IMR-90 (cell line): ENCODE measurements around the gene GCNT3. TPM values are rescaled to one million over a fixed set of nuclear protein-coding genes. Genes with fewer than 3 reads are reported as not detected.

ENCODE experiments used
- ATAC-seq: fragments of 200-7000 bp; cut with Tn5 transposase; 2 replicates; pipeline ENCODE4 v1.9.1; 2020; ENCODE audit warnings: low read depth, mild to moderate bottlenecking, moderate library complexity
- BruUV-seq: library from RNA; stranded (reverse); fragments of 400-500 nt; replicated peaks from 2 replicates; lab custom pipeline; 2021; lab: Mats Ljungman, UMichigan
- CTCF ChIA-PET: fragments of 300-600 bp; formaldehyde crosslinking; extraction: SDS; loops from one replicate; lab custom pipeline; 2021; ENCODE audit warnings: antibody characterized with exemption; lab: Yijun Ruan, JAX
- POLR2A ChIA-PET: fragments of 300-600 bp; sonication (Branson Sonifier 250); formaldehyde crosslinking; loops from one replicate; lab custom pipeline; 2022; ENCODE audit warnings: antibody characterized with exemption; ENCODE audit not compliant: unreplicated experiment; lab: Charles Lee
- DNase-seq: peaks from one replicate; pipeline ENCODE4 v3.0.0; 2013
- H2AFZ ChIP-seq: replicated peaks from 2 replicates; pipeline ENCODE3; 2013; ENCODE audit warnings: low read length, mild to moderate bottlenecking; ENCODE audit not compliant: poor library complexity
- H2AK5ac ChIP-seq: 2 replicates; pipeline ENCODE4 v1.6.1; 2013; ENCODE audit warnings: low read depth, low read length, inconsistent platforms
- H2AK9ac ChIP-seq: replicated peaks from 2 replicates; pipeline ENCODE3; 2013; ENCODE audit warnings: mild to moderate bottlenecking, low read depth, low read length, moderate library complexity; ENCODE audit not compliant: poor library complexity
- H2BK120ac ChIP-seq: 2 replicates; pipeline ENCODE4 v1.6.1; 2013; ENCODE audit warnings: low read depth, low read length, inconsistent platforms
- H2BK15ac ChIP-seq: 3 replicates; pipeline ENCODE4 v1.6.1; 2013; ENCODE audit warnings: low read depth, low read length, inconsistent platforms
- H2BK20ac ChIP-seq: 2 replicates; pipeline ENCODE4 v1.6.1; 2013; ENCODE audit warnings: low read depth, mild to moderate bottlenecking, inconsistent platforms, low read length, moderate library complexity
- H2BK5ac ChIP-seq: 2 replicates; pipeline ENCODE4 v1.6.1; 2013; ENCODE audit warnings: mild to moderate bottlenecking, low read depth, low read length, inconsistent platforms; ENCODE audit not compliant: poor library complexity, severe bottlenecking
- H3K14ac ChIP-seq: replicated peaks from 2 replicates; pipeline ENCODE4 v1.6.1; 2013; ENCODE audit warnings: low read depth, low read length, inconsistent platforms
- H3K18ac ChIP-seq: 2 replicates; pipeline ENCODE4 v1.6.1; 2013; ENCODE audit warnings: low read depth, low read length, control low read depth
- H3K23ac ChIP-seq: 2 replicates; pipeline ENCODE4 v1.6.1; 2013; ENCODE audit warnings: low read depth, low read length, inconsistent platforms
- H3K27ac ChIP-seq: 2 replicates; pipeline ENCODE4 v1.5.1; 2013; ENCODE audit warnings: mild to moderate bottlenecking, control low read depth, low read length; ENCODE audit not compliant: insufficient read depth
- H3K27me3 ChIP-seq: 2 replicates; pipeline ENCODE4 v1.6.1; 2013; ENCODE audit warnings: low read length; ENCODE audit not compliant: control insufficient read depth, insufficient read depth
- H3K36me3 ChIP-seq: 2 replicates; pipeline ENCODE4 v1.6.1; 2013; ENCODE audit warnings: low read length, mixed read lengths; ENCODE audit not compliant: control insufficient read depth, insufficient read depth
- H3K4ac ChIP-seq: 2 replicates; pipeline ENCODE4 v1.6.1; 2013; ENCODE audit warnings: low read depth, low read length, inconsistent platforms
- H3K4me1 ChIP-seq: 2 replicates; pipeline ENCODE4 v1.6.1; 2013; ENCODE audit warnings: low read length, mixed read lengths; ENCODE audit not compliant: control insufficient read depth, insufficient read depth
- H3K4me2 ChIP-seq: 2 replicates; pipeline ENCODE4 v1.6.1; 2013; ENCODE audit warnings: low read depth, mild to moderate bottlenecking, control low read depth, low read length, moderate library complexity
- H3K4me3 ChIP-seq: 2 replicates; pipeline ENCODE4 v1.5.1; 2013; ENCODE audit warnings: low read depth, mild to moderate bottlenecking, control low read depth, low read length, moderate library complexity; ENCODE audit not compliant: insufficient read depth
- H3K56ac ChIP-seq: 2 replicates; pipeline ENCODE4 v1.6.1; 2013; ENCODE audit warnings: low read length, inconsistent platforms; ENCODE audit not compliant: insufficient read depth; ENCODE audit errors: extremely low read depth
- H3K79me1 ChIP-seq, 2 experiments: 2 replicates each; pipeline ENCODE4 v1.6.1; 2013; ENCODE audit warnings: low read length in 2 of 2, inconsistent platforms in 1 of 2, low read depth in 1 of 2
- H3K9ac ChIP-seq: 2 replicates; pipeline ENCODE4 v1.6.1; 2013; ENCODE audit warnings: low read depth, low read length, control low read depth
- H3K9me1 ChIP-seq: 2 replicates; pipeline ENCODE4 v1.6.1; 2013; ENCODE audit warnings: low read length, inconsistent platforms; ENCODE audit not compliant: insufficient read depth
- H3K9me3 ChIP-seq: 2 replicates; pipeline ENCODE4 v1.6.1; 2013; ENCODE audit warnings: low read length; ENCODE audit not compliant: control insufficient read depth, insufficient read depth
- H4K20me1 ChIP-seq: 2 replicates; pipeline ENCODE4 v1.6.1; 2013; ENCODE audit warnings: low read length, inconsistent platforms; ENCODE audit not compliant: insufficient read depth
- H4K5ac ChIP-seq: 2 replicates; pipeline ENCODE4 v1.6.1; 2013; ENCODE audit warnings: mild to moderate bottlenecking, low read depth, low read length, control low read depth
- H4K8ac ChIP-seq, 2 experiments: 2 replicates each; pipeline ENCODE4 v1.6.1; 2013; ENCODE audit warnings: low read depth in 2 of 2, low read length in 2 of 2, control low read depth in 1 of 2, inconsistent platforms in 1 of 2
- H4K91ac ChIP-seq: 2 replicates; pipeline ENCODE4 v1.6.1; 2013; ENCODE audit warnings: low read depth, low read length, inconsistent platforms; ENCODE audit not compliant: insufficient read depth
- BHLHE40 ChIP-seq: fragments of 150-350 bp; IDR thresholded peaks from 2 replicates; pipeline ENCODE4 v1.6.1; 2016; ENCODE audit warnings: mild to moderate bottlenecking, low read depth, low read length
- CEBPB ChIP-seq: IDR thresholded peaks from 2 replicates; pipeline ENCODE4 v1.6.1; 2012; ENCODE audit warnings: low read depth, low read length, improper control_type of control experiment
- CHD1 ChIP-seq: IDR thresholded peaks from 2 replicates; pipeline ENCODE4 v1.6.1; 2012; ENCODE audit warnings: low read depth, low read length, improper control_type of control experiment
- FOS ChIP-seq: fragments of 150-350 bp; IDR thresholded peaks from 2 replicates; pipeline ENCODE4 v1.6.1; 2016; ENCODE audit warnings: low read depth, low read length
- MAFK ChIP-seq: IDR thresholded peaks from 2 replicates; pipeline ENCODE4 v1.6.1; 2012; ENCODE audit warnings: low read depth, low read length, improper control_type of control experiment
- MAZ ChIP-seq: IDR thresholded peaks from 2 replicates; pipeline ENCODE4 v1.6.1; 2012; ENCODE audit warnings: low read depth, mild to moderate bottlenecking, low read length, improper control_type of control experiment, moderate library complexity, borderline replicate concordance
- MXI1 ChIP-seq: IDR thresholded peaks from 2 replicates; pipeline ENCODE4 v1.6.1; 2012; ENCODE audit warnings: low read depth, mild to moderate bottlenecking, low read length, moderate library complexity, borderline replicate concordance
- NFE2L2 ChIP-seq: fragments of 150-350 bp; IDR thresholded peaks from 2 replicates; pipeline ENCODE4 v1.6.1; 2016; ENCODE audit warnings: low read depth, mild to moderate bottlenecking, low read length
- POLR2A ChIP-seq: IDR thresholded peaks from 2 replicates; pipeline ENCODE4 v1.6.1; 2012; ENCODE audit warnings: mild to moderate bottlenecking, low read depth, low read length
- RAD21 ChIP-seq: IDR thresholded peaks from 2 replicates; pipeline ENCODE4 v1.6.1; 2012; ENCODE audit warnings: low read length, improper control_type of control experiment
- RCOR1 ChIP-seq: IDR thresholded peaks from 2 replicates; pipeline ENCODE4 v1.6.1; 2012; ENCODE audit warnings: mild to moderate bottlenecking, low read length, improper control_type of control experiment; ENCODE audit not compliant: insufficient replicate concordance
- RFX5 ChIP-seq: IDR thresholded peaks from 2 replicates; pipeline ENCODE4 v1.8.0; 2012; ENCODE audit warnings: low read depth, mild to moderate bottlenecking, low read length, moderate library complexity
- SMC3 ChIP-seq: fragments of 150-350 bp; IDR thresholded peaks from 2 replicates; pipeline ENCODE4 v1.6.1; 2016; ENCODE audit warnings: low read depth, mild to moderate bottlenecking, antibody characterized with exemption, low read length, moderate library complexity
- WGBS, 2 experiments: methylation state at CpG; one replicate each; pipeline versions ENCODE4 v1.1.5 to v1.1.7; 2013; ENCODE audit warnings: missing lambda C conversion rate in 2 of 2; ENCODE audit not compliant: insufficient read length in 1 of 2; ENCODE audit errors: extremely low coverage in 2 of 2; 5-methylcytosine and 5-hydroxymethylcytosine counted together
- dilution Hi-C: fragments of 300-500 bp; cut with HindIII; formaldehyde crosslinking; loops from one replicate; pipeline ENCODE4 v1.14.3; 2018; ENCODE audit warnings: low sequenced_read_pairs; ENCODE audit not compliant: unreplicated experiment
- in situ Hi-C: fragments of 300-500 bp; cut with MboI; formaldehyde crosslinking; loops from 3 replicates; pipeline ENCODE4 v1.14.3; 2019; ENCODE audit warnings: low sequenced_read_pairs, inconsistent platforms, mixed read lengths
- intact Hi-C: fragments of 100-400 bp; cut with micrococcal nuclease; formaldehyde crosslinking; loops from 2 replicates; pipeline ENCODE4 v1.10.0; 2022
- polyA plus RNA-seq, 3 experiments: library from polyadenylated mRNA; depleted of rRNA; stranded (reverse); fragments of >200 nt; gene quantifications; 2 replicates each; pipeline ENCODE4 v1.2.3, GENCODE V29; 2012; ENCODE audit warnings: low replicate concordance in 1 of 3
- total RNA-seq: library from RNA; depleted of rRNA; stranded (reverse); fragments of >200 nt; gene quantifications from 2 replicates; pipeline ENCODE4 v1.2.3, GENCODE V29; 2012
- TF ChIP-seq, protein P1 (sequence below): fragments of 150-350 bp; IDR thresholded peaks from 2 replicates; pipeline ENCODE4 v1.6.1; 2017; ENCODE audit warnings: mild to moderate bottlenecking, antibody characterized with exemption, low read length, low read depth
- TF ChIP-seq, protein P2 (sequence below): conservative IDR thresholded peaks from 2 replicates; pipeline ENCODE4 v1.5.1; 2012; ENCODE audit warnings: mild to moderate bottlenecking, low read depth, low read length, improper control_type of control experiment
- TF ChIP-seq, protein P3 (sequence below): fragments of 150-350 bp; IDR thresholded peaks from 2 replicates; pipeline ENCODE4 v1.6.1; 2016; ENCODE audit warnings: low read depth, mild to moderate bottlenecking, low read length, moderate library complexity, borderline replicate concordance

GCNT3 gene
- total and polyA plus RNA-seq, 2 of the 4 experiments (the other 2 are of a cell fraction) = not detected

DNA sequence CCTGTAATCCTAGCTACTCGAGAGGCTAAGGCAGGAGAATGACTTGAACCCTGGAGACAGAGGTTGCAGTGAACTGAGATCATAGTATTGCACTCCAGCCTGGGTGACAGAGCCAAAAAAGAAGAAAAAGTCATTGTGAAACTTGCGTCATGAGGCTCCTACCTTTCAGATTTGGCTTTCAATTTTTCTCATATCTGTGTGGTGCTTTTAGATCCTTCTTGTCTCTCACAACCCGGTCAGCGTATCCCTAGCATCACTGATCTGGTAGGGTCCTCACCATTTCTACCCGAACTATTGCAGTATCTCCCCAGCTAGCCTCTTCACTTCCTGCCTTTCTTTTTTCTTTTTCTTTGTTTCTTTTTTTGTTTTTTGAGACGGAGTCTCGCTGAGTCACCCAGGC lies 21.6 kb upstream of the GCNT3 start:
- no peak overlapping the region for H3K14ac ChIP-seq
- 85% methylated on average over 5 of the region's 7 CpGs; no CpG with 5 or more reads in 1 of the 2 experiments for WGBS, 2 experiments

More for the DNA sequence above, 21.6 kb upstream of the GCNT3 start:
- Histone ChIP-seq H4K20me1 (no peaks in the 10 kb centered on the region), H2AK9ac (no peak overlapping the region), H3K9me1 (no peaks in the 10 kb centered on the region), H3K36me3 (no peaks in the 10 kb centered on the region), H2BK20ac (no peak overlapping the region), H2AFZ (no peak overlapping the region), H4K91ac (no peak overlapping the region), H3K27ac (no peak overlapping the region), H2BK120ac (no peak overlapping the region), H3K79me1 (no peaks in the 10 kb centered on the region), H3K56ac (no peak overlapping the region), H3K4me3 (no peak overlapping the region), H3K23ac (no peak overlapping the region), H2BK5ac (no peak overlapping the region), H3K18ac (no peak overlapping the region), H3K27me3 (peaks cover 2% of the 10 kb centered on the region; the same call in 1 of the 2 replicates), H2AK5ac (no peak overlapping the region), H3K4me1 (no peaks in the 10 kb centered on the region), H2BK15ac (no peak overlapping the region), H4K5ac (no peak overlapping the region), H3K4ac (no peak overlapping the region), H3K9me3 (no peaks in the 10 kb centered on the region), H3K4me2 (no peak overlapping the region), H3K9ac (no peak overlapping the region), H4K8ac (no peak overlapping the region)
- ATAC-seq (no peak), DNase-seq (no peak)
- intact Hi-C loops = no loop called here
- in situ Hi-C loops = no loop called here
- CTCF ChIA-PET = no interaction called here
- no TSS peak for BruUV-seq
- dilution Hi-C loops = no loop called here
- no peak for TF ChIP-seq SMC3
- TF ChIP-seq FOS = no peak
- no peak for TF ChIP-seq RCOR1
- TF ChIP-seq BHLHE40 = no peak
- no peak for TF ChIP-seq NFE2L2
- TF ChIP-seq CEBPB = no peak
- TF ChIP-seq RFX5 = no peak
- TF ChIP-seq RAD21 = no peak
- TF ChIP-seq POLR2A = no peak
- TF ChIP-seq, protein P1, sequence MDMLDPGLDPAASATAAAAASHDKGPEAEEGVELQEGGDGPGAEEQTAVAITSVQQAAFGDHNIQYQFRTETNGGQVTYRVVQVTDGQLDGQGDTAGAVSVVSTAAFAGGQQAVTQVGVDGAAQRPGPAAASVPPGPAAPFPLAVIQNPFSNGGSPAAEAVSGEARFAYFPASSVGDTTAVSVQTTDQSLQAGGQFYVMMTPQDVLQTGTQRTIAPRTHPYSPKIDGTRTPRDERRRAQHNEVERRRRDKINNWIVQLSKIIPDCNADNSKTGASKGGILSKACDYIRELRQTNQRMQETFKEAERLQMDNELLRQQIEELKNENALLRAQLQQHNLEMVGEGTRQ = no peak
- TF ChIP-seq, protein P2, sequence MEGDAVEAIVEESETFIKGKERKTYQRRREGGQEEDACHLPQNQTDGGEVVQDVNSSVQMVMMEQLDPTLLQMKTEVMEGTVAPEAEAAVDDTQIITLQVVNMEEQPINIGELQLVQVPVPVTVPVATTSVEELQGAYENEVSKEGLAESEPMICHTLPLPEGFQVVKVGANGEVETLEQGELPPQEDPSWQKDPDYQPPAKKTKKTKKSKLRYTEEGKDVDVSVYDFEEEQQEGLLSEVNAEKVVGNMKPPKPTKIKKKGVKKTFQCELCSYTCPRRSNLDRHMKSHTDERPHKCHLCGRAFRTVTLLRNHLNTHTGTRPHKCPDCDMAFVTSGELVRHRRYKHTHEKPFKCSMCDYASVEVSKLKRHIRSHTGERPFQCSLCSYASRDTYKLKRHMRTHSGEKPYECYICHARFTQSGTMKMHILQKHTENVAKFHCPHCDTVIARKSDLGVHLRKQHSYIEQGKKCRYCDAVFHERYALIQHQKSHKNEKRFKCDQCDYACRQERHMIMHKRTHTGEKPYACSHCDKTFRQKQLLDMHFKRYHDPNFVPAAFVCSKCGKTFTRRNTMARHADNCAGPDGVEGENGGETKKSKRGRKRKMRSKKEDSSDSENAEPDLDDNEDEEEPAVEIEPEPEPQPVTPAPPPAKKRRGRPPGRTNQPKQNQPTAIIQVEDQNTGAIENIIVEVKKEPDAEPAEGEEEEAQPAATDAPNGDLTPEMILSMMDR = no peak
- TF ChIP-seq, protein P3, sequence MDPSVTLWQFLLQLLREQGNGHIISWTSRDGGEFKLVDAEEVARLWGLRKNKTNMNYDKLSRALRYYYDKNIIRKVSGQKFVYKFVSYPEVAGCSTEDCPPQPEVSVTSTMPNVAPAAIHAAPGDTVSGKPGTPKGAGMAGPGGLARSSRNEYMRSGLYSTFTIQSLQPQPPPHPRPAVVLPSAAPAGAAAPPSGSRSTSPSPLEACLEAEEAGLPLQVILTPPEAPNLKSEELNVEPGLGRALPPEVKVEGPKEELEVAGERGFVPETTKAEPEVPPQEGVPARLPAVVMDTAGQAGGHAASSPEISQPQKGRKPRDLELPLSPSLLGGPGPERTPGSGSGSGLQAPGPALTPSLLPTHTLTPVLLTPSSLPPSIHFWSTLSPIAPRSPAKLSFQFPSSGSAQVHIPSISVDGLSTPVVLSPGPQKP = no peak
- no peak for TF ChIP-seq MAZ
- no peak for TF ChIP-seq CHD1
- no peak for TF ChIP-seq MAFK
- no peak for TF ChIP-seq MXI1
- POLR2A ChIA-PET = no interaction called here
